CD4-positive, CD25-positive, alpha-beta regulatory T cell (primary cell): ENCODE measurements around the gene EFHC1. TPM values are rescaled to one million over a fixed set of nuclear protein-coding genes. Genes with fewer than 3 reads are reported as not detected.

Source experiments
- ATAC-seq, 2 donors: fragments of 150-1000 bp; cut with Tn5 transposase; one replicate each; pipeline ENCODE4 v1.10.0; 2021; ENCODE audit warnings: low read depth in 2 of 2, moderate number of reproducible peaks in 2 of 2, moderate library complexity in 1 of 2
- DNase-seq, 3 donors: peaks; one replicate each; pipeline versions ENCODE4 v3.0.0 to v3.0.0-alpha.2; 2012 to 2022; ENCODE audit warnings: mixed read lengths in 1 of 3
- H3K27ac ChIP-seq: one replicate; pipeline ENCODE4 v1.7.0; 2013; ENCODE audit warnings: mild to moderate bottlenecking, low read length; ENCODE audit not compliant: insufficient read depth, poor library complexity, severe bottlenecking
- H3K27me3 ChIP-seq: one replicate; pipeline ENCODE4 v1.7.0; 2013; ENCODE audit warnings: low read length; ENCODE audit not compliant: control insufficient read depth, insufficient read depth
- H3K36me3 ChIP-seq: one replicate; pipeline ENCODE4 v1.7.0; 2013; ENCODE audit warnings: mild to moderate bottlenecking, low read length, moderate library complexity; ENCODE audit not compliant: control insufficient read depth, insufficient read depth
- H3K4me1 ChIP-seq: 2 replicates; pipeline ENCODE4 v1.7.0; 2013; ENCODE audit warnings: mild to moderate bottlenecking, low read length; ENCODE audit not compliant: insufficient read depth, control insufficient read depth, poor library complexity, severe bottlenecking
- H3K4me3 ChIP-seq: one replicate; pipeline ENCODE4 v1.7.0; 2013; ENCODE audit warnings: low read depth, mild to moderate bottlenecking, low read length, moderate library complexity
- H3K9me3 ChIP-seq, 2 experiments: 1 replicate in 1 of 2; 2 replicates in 1 of 2; pipeline ENCODE4 v1.7.0; 2013; ENCODE audit warnings: low read length in 2 of 2, mild to moderate bottlenecking in 1 of 2, moderate library complexity in 1 of 2; ENCODE audit not compliant: control insufficient read depth in 2 of 2
- H3K27ac Mint-ChIP-seq, 3 donors: one replicate each; pipeline ENCODE4 v1.8.0; 2020 to 2022; ENCODE audit warnings: mild to moderate bottlenecking in 3 of 3, mixed read lengths in 3 of 3, moderate library complexity in 2 of 3
- H3K27me3 Mint-ChIP-seq: one replicate; pipeline ENCODE4 v1.8.0; 2022; ENCODE audit warnings: mild to moderate bottlenecking, mixed read lengths
- H3K36me3 Mint-ChIP-seq: one replicate; pipeline ENCODE4 v1.8.0; 2020; ENCODE audit warnings: mixed read lengths
- H3K4me1 Mint-ChIP-seq, 4 donors: one replicate each; pipeline ENCODE4 v1.8.0; 2020 to 2022; ENCODE audit warnings: mixed read lengths in 4 of 4, mild to moderate bottlenecking in 1 of 4
- H3K4me3 Mint-ChIP-seq, 4 donors: one replicate each; pipeline ENCODE4 v1.8.0; 2020 to 2022; ENCODE audit warnings: mild to moderate bottlenecking in 4 of 4, mixed read lengths in 4 of 4, moderate library complexity in 3 of 4
- H3K9me3 Mint-ChIP-seq, 7 donors: one replicate each; pipeline ENCODE4 v1.8.0; 2020 to 2022; ENCODE audit warnings: mixed read lengths in 7 of 7, mild to moderate bottlenecking in 3 of 7, moderate library complexity in 2 of 7
- polyA plus RNA-seq, 4 donors: library from polyadenylated mRNA; unstranded; fragments of 300-500 nt; fragmentation: Illumina TruSeq; gene quantifications; one replicate each; pipeline ENCODE4 v1.2.3, GENCODE V29; 2021
- total RNA-seq: library from RNA; stranded (reverse); gene quantifications from one replicate; pipeline ENCODE4 v1.2.3, GENCODE V29; 2022

EFHC1 gene
- total and polyA plus RNA-seq, 5 donors from 2014 or later, result 0.32 to 4.4 (median 2.1) TPM; not detected in 1

DNA sequence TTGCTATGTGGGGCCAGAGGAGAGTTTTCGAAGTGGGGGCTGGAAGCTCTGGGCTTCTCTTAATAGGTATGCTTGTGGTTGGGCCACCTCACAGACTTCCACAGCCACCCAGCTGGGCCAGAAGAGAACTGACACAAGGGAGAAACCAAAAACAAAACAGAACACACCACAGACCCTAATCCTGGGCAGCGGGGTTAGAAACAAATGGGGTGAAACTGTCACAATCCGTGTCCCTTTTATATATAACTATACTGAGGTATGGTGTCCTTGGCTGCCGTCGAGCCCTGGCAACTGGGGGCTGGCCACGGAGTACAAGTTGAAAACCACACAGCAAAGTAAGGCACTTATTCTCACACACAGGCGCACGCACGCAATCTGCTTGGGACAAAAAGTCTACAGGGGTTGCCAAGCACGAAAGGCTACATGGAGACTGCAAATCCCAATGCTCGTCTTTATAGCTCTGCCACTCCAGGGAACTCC lies 78.4 kb downstream of the EFHC1 start:
- DNase-seq (no peak), ATAC-seq (no peak)
- Mint-ChIP-seq H3K4me3 (no peak overlapping the region), H3K36me3 (peaks cover 23% of the 10 kb centered on the region), H3K27ac (no peak overlapping the region), H3K4me1 (peaks cover 0 to 3% (median 0%) of the 10 kb centered on the region in 4 donors), H3K27me3 (no peaks in the 10 kb centered on the region), H3K9me3 (no peaks in the 10 kb centered on the region)
- Histone ChIP-seq H3K27me3 (no peaks in the 10 kb centered on the region), H3K36me3 (peaks cover 3% of the 10 kb centered on the region), H3K4me1 (no peaks in the 10 kb centered on the region), H3K9me3 (no peaks in the 10 kb centered on the region), H3K27ac (no peak overlapping the region), H3K4me3 (no peak overlapping the region)

DNA sequence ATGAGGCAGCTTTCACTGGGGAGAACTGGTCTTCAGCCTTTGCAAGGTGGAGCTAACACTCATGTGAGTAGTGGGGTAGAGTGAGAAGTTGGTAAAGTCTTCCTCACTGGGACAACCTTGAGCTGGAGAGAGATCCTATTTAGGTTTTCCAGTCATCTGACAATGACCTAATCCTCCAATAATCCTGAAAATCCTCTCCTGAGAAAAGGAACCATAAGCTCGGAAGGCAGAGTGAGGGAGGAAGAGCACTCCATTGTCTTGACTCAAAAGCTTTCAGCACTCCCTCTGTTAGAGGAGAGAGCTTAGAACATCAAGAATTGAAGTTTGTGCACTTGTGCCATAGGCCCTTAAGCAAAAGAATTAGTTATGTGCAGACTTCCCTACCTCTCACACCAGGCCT lies 78.9 kb downstream of the EFHC1 start:
- ATAC-seq, result no peak
- H3K4me3 Mint-ChIP-seq, result no peak overlapping the region
- H3K27ac Mint-ChIP-seq, result no peak overlapping the region
- H3K36me3 Mint-ChIP-seq, result peaks cover 23% of the 10 kb centered on the region
- no peaks in the 10 kb centered on the region for H3K9me3 Mint-ChIP-seq
- Histone ChIP-seq H3K27ac (no peak overlapping the region), H3K9me3 (no peaks in the 10 kb centered on the region), H3K36me3 (peaks cover 3% of the 10 kb centered on the region), H3K4me3 (no peak overlapping the region), H3K4me1 (no peaks in the 10 kb centered on the region), H3K27me3 (no peaks in the 10 kb centered on the region)
- DNase-seq, result no peak
- peaks cover 0 to 3% (median 0%) of the 10 kb centered on the region in 4 donors for H3K4me1 Mint-ChIP-seq
- H3K27me3 Mint-ChIP-seq, result no peaks in the 10 kb centered on the region

DNA sequence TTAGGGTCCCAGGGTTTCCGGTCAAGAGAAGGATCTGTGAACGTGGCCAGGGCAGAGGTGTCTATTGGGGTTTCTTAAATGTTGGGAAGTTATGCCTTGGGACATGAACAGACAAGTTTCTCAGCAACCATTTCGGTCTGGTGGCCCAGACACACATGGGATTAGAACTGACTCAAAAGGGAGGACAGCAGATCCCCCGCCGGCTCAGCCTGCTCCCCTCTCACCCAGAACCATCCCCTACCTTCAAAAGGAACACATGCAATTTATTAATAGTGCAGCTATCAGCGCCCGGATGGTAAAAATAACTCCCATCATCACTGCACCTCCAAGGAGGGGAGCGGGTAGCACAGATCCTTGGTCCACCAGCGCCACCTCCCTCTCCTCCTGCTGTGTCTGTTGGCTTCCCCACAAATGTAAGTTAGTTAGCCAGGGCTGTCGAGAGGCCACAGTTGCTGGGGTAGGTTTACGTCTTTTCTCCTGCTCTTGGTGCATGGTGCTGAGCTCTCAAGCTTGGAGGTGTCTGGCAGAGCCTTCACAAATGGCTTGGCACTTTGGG lies 79.6 kb downstream of the EFHC1 start:
- H3K27me3 ChIP-seq, result no peaks in the 10 kb centered on the region
- no peak overlapping the region for H3K4me3 Mint-ChIP-seq
- H3K36me3 Mint-ChIP-seq, result peaks cover 25% of the 10 kb centered on the region
- no peak overlapping the region for H3K27ac ChIP-seq
- no peaks in the 10 kb centered on the region for H3K9me3 ChIP-seq
- H3K4me1 ChIP-seq, result no peaks in the 10 kb centered on the region
- H3K36me3 ChIP-seq, result peaks cover 3% of the 10 kb centered on the region
- H3K4me1 Mint-ChIP-seq, result peaks cover 0 to 3% (median 0%) of the 10 kb centered on the region in 4 donors
- DNase-seq (no peak), ATAC-seq (no peak)
- no peak overlapping the region for H3K4me3 ChIP-seq
- H3K27ac Mint-ChIP-seq, result no peak overlapping the region
- no peaks in the 10 kb centered on the region for H3K9me3 Mint-ChIP-seq
- no peaks in the 10 kb centered on the region for H3K27me3 Mint-ChIP-seq

GRCh38 chr6:52500238-52501129 lies 80.3 kb downstream of the EFHC1 start:
- H3K4me3 ChIP-seq, result no peak overlapping the region
- Mint-ChIP-seq H3K27ac (no peak overlapping the region), H3K4me3 (no peak overlapping the region), H3K27me3 (no peaks in the 10 kb centered on the region), H3K9me3 (no peaks in the 10 kb centered on the region), H3K36me3 (peaks cover 27% of the 10 kb centered on the region), H3K4me1 (peaks cover 0 to 3% (median 0%) of the 10 kb centered on the region in 4 donors)
- ATAC-seq, result no peak
- H3K27me3 ChIP-seq, result no peaks in the 10 kb centered on the region
- H3K4me1 ChIP-seq, result no peaks in the 10 kb centered on the region
- no peak overlapping the region for H3K27ac ChIP-seq
- no peak for DNase-seq
- peaks cover 3% of the 10 kb centered on the region for H3K36me3 ChIP-seq
- H3K9me3 ChIP-seq, result no peaks in the 10 kb centered on the region

DNA sequence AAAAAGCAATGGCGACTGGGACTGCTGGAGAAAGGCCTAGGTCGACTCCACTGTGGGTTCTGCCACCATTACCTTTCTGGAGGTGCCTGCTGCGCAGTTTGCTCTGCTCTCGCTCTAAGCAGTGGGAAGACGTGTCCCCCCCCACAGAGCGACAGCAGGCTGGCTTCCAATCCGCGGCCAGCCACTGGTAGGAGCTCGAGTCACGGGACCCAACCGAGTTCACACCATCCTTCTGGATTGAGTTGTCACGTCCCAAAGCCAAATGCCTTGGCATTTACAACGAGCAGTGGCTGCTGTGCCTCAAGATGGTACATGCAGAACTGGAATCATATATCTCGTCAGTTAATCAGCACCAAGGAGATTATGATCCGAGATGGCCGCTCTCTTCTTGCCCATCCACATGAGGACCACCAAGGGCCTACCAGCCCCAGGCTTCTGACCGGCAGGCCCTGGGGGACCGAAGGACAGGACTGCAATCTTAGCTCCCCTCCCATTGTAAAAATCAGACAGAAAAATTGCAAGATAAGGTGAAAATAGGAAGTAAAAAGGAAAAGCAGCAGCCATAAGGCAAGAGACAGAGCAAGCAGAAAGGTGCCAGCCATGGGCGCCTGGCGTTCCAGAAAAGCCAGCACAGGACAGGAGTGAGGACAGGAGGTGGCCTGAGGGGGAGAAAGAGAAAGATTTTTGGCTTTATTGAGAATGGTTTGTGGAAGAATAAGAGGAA lies 82.3 kb downstream of the EFHC1 start:
- H3K27me3 ChIP-seq, result no peaks in the 10 kb centered on the region
- Mint-ChIP-seq H3K4me1 (peaks cover 0 to 4% (median 2%) of the 10 kb centered on the region in 4 donors), H3K9me3 (no peaks in the 10 kb centered on the region), H3K27ac (no peak overlapping the region), H3K4me3 (no peak overlapping the region), H3K27me3 (no peaks in the 10 kb centered on the region), H3K36me3 (peaks cover 40% of the 10 kb centered on the region)
- H3K4me1 ChIP-seq, result no peaks in the 10 kb centered on the region
- peaks cover 12% of the 10 kb centered on the region for H3K36me3 ChIP-seq
- H3K4me3 ChIP-seq, result no peak overlapping the region
- no peak overlapping the region for H3K27ac ChIP-seq
- H3K9me3 ChIP-seq, result no peaks in the 10 kb centered on the region
- ATAC-seq (no peak), DNase-seq (no peak)

DNA sequence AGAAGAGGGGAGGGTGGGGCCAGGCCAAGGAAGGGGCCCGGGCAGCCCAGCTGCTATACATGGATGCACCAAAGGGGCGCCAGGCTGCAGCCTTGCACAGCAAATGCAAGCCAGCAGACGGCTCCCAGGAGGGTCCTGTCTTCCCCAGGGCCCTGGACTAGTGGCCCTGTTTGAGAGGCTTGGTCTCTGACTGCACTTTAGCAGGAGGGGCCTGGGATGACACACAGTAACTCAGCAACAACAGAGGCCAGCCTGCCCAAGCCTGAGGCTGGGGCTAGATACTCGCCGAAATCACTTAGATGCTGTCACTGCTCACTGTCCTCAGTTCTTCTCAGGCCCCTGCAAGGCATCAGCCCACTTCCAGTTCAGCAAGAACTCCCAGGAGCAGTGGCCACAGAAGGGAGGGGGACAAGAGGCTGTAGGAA lies 83.2 kb downstream of the EFHC1 start:
- Histone ChIP-seq H3K27me3 (no peaks in the 10 kb centered on the region), H3K4me1 (no peaks in the 10 kb centered on the region), H3K9me3 (no peaks in the 10 kb centered on the region), H3K4me3 (no peak overlapping the region), H3K36me3 (peaks cover 20% of the 10 kb centered on the region), H3K27ac (no peak overlapping the region)
- ATAC-seq (no peak), DNase-seq (no peak)
- H3K27me3 Mint-ChIP-seq, result no peaks in the 10 kb centered on the region
- no peak overlapping the region for H3K27ac Mint-ChIP-seq
- peaks cover 48% of the 10 kb centered on the region for H3K36me3 Mint-ChIP-seq
- H3K4me3 Mint-ChIP-seq, result no peak overlapping the region
- no peaks in the 10 kb centered on the region for H3K9me3 Mint-ChIP-seq
- peaks cover 0 to 4% (median 0%) of the 10 kb centered on the region in 4 donors for H3K4me1 Mint-ChIP-seq

DNA sequence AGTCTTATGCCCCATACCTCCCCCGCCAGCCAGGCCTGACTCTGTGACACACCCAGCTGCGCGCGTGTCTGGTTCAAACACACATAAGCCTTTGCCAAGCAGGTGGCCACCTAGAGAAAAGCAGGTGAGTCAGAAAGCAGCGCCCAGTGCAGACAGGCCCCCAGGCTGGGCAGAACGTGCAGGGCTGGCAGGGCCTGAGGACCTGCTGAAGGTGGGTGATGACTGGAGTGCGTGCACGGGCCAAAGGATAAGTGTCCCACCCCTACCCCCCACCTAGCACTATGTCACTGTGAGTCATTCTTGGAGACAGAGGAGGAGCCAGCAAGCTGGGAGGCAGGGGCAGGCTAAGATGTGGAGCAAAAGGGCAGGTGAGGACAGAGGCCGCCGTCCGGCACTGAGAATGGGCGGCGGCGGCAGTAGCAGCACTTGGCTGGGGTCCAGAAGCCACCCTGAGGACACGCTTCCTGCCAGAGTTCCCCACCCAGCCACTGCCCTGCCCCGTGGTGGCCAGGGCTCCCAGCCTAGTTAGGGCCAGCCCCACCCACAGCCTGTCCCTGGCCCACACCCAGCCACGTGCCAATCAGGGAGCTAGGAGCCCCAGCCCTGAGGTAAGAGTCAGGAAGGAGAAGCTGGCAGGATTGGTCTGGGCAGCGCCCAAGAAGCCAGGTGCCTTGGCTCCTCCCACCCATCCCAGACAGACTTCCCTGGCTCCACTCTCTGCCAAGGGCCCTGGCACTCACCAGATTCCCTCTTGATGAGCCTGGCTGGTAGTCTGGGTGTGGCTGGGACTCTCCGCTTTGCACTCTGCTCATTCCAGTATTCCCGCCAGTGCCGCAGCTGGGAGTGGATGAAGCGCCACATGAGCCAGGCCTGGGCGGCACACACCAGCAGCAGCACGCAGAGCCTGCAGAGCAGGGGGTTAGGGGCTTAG lies 84.0 kb downstream of the EFHC1 start:
- Mint-ChIP-seq H3K4me1 (peaks cover 0 to 4% (median 0%) of the 10 kb centered on the region in 4 donors), H3K36me3 (peaks cover 56% of the 10 kb centered on the region), H3K27me3 (no peaks in the 10 kb centered on the region), H3K9me3 (no peaks in the 10 kb centered on the region), H3K27ac (no peak overlapping the region), H3K4me3 (no peak overlapping the region)
- Histone ChIP-seq H3K27me3 (no peaks in the 10 kb centered on the region), H3K27ac (no peak overlapping the region), H3K4me1 (no peaks in the 10 kb centered on the region), H3K4me3 (no peak overlapping the region), H3K9me3 (no peaks in the 10 kb centered on the region), H3K36me3 (peaks cover 24% of the 10 kb centered on the region)
- DNase-seq (no peak), ATAC-seq (no peak)
